CD8-positive, alpha-beta memory T cell (primary cell): ENCODE data around the gene SLC6A6. TPM values are rescaled to one million over a fixed set of nuclear protein-coding genes. Genes with fewer than 3 reads are reported as not detected.

ENCODE experiments used
- CTCF ChIA-PET: fragments of 350-600 bp; sonication (Branson Sonifier 250); formaldehyde crosslinking; loops from one replicate; lab custom pipeline; 2021; ENCODE audit warnings: antibody characterized with exemption; lab: Charles Lee
- POLR2A ChIA-PET: fragments of 350-600 bp; sonication (Branson Sonifier 250); formaldehyde crosslinking; loops from one replicate; lab custom pipeline; 2021; ENCODE audit warnings: antibody characterized with exemption; lab: Charles Lee
- DNase-seq, 5 donors: peaks; one replicate each; pipeline versions ENCODE4 v3.0.0 to v3.0.0-alpha.2; 2020 to 2022; ENCODE audit warnings: mixed read lengths in 1 of 5
- H3K27ac ChIP-seq: one replicate; pipeline ENCODE4 v1.7.0; 2013; ENCODE audit warnings: low read depth, mild to moderate bottlenecking, low read length, moderate library complexity
- H3K27me3 ChIP-seq: 2 replicates; pipeline ENCODE4 v1.7.0; 2013; ENCODE audit warnings: low read length, mild to moderate bottlenecking; ENCODE audit not compliant: insufficient read depth, poor library complexity, severe bottlenecking
- H3K36me3 ChIP-seq: 2 replicates; pipeline ENCODE4 v1.7.0; 2013; ENCODE audit warnings: mild to moderate bottlenecking, low read length, moderate library complexity; ENCODE audit not compliant: insufficient read depth
- H3K4me1 ChIP-seq: 2 replicates; pipeline ENCODE4 v1.7.0; 2013; ENCODE audit warnings: mild to moderate bottlenecking, low read length, moderate library complexity; ENCODE audit not compliant: insufficient read depth
- H3K4me3 ChIP-seq: 2 replicates; pipeline ENCODE4 v1.7.0; 2013; ENCODE audit warnings: mild to moderate bottlenecking, low read length
- H3K9me3 ChIP-seq: 2 replicates; pipeline ENCODE4 v1.7.0; 2013; ENCODE audit warnings: mild to moderate bottlenecking, low read length
- H3K27ac Mint-ChIP-seq, 8 donors: one replicate each; pipeline ENCODE4 v1.8.0; 2020 to 2021; ENCODE audit warnings: mixed read lengths in 8 of 8, mild to moderate bottlenecking in 6 of 8, inconsistent platforms in 3 of 8, moderate library complexity in 3 of 8
- H3K27me3 Mint-ChIP-seq, 2 donors: one replicate each; pipeline ENCODE4 v1.8.0; 2020 to 2021; ENCODE audit warnings: mixed read lengths in 2 of 2, mild to moderate bottlenecking in 1 of 2, moderate library complexity in 1 of 2
- H3K36me3 Mint-ChIP-seq, 3 donors: one replicate each; pipeline ENCODE4 v1.8.0; 2020 to 2021; ENCODE audit warnings: mixed read lengths in 3 of 3, inconsistent platforms in 1 of 3, mild to moderate bottlenecking in 1 of 3
- H3K4me1 Mint-ChIP-seq, 3 donors: one replicate each; pipeline ENCODE4 v1.8.0; 2020 to 2021; ENCODE audit warnings: mixed read lengths in 3 of 3, inconsistent platforms in 1 of 3, mild to moderate bottlenecking in 1 of 3
- H3K4me3 Mint-ChIP-seq, 7 donors: one replicate each; pipeline ENCODE4 v1.8.0; 2020 to 2021; ENCODE audit warnings: mixed read lengths in 7 of 7, mild to moderate bottlenecking in 6 of 7, moderate library complexity in 4 of 7, inconsistent platforms in 2 of 7
- H3K9me3 Mint-ChIP-seq, 5 donors: one replicate each; pipeline ENCODE4 v1.8.0; 2020 to 2022; ENCODE audit warnings: mixed read lengths in 5 of 5, mild to moderate bottlenecking in 3 of 5, moderate library complexity in 2 of 5, inconsistent platforms in 1 of 5
- polyA plus RNA-seq: library from polyadenylated mRNA; unstranded; fragments of 300-500 nt; fragmentation: Illumina TruSeq; gene quantifications from one replicate; pipeline ENCODE4 v1.2.3, GENCODE V29; 2021
- total RNA-seq, 2 experiments: library from RNA; stranded (reverse); gene quantifications; one replicate each; pipeline ENCODE4 v1.2.3, GENCODE V29; 2021

Gene SLC6A6
- total and polyA plus RNA-seq, 3 experiments from 2014 or later, result 6.6 to 44.6 (median 44.5) TPM

- H3K4me1 ChIP-seq, result no peaks in the 10 kb centered on the region
- H3K36me3 ChIP-seq, result no peaks in the 10 kb centered on the region
- no peaks in the 10 kb centered on the region for H3K36me3 Mint-ChIP-seq
- ChIA-PET CTCF (interaction anchor here (0.9 to 2.4 kb wide), 6 partner anchors 24 to 762 kb away, joined by 3 to 10 read pairs (median 4); no protein-coding TSS in a partner anchor), POLR2A (no interaction called here)
- no peak overlapping the region for H3K27ac ChIP-seq
- no peaks in the 10 kb centered on the region for H3K27me3 ChIP-seq
- H3K4me1 Mint-ChIP-seq, result peaks cover 0 to 10% (median 9%) of the 10 kb centered on the region in 3 donors
- no peak overlapping the region for H3K27ac Mint-ChIP-seq
- H3K27me3 Mint-ChIP-seq, result peaks cover 4 to 8% of the 10 kb centered on the region in 2 donors
- no peak overlapping the region for H3K4me3 ChIP-seq
- H3K9me3 Mint-ChIP-seq, result peaks cover 0 to 3% (median 0%) of the 10 kb centered on the region in 5 donors
- H3K4me3 Mint-ChIP-seq, result peak overlapping the region in 1 of 7 donors; percentile 48
- DNase-seq, result no peak
- H3K9me3 ChIP-seq, result no peaks in the 10 kb centered on the region
These were observed 106.1 kb downstream of the SLC6A6 start for GRCh38 chr3:14508505-14508819.

DNA sequence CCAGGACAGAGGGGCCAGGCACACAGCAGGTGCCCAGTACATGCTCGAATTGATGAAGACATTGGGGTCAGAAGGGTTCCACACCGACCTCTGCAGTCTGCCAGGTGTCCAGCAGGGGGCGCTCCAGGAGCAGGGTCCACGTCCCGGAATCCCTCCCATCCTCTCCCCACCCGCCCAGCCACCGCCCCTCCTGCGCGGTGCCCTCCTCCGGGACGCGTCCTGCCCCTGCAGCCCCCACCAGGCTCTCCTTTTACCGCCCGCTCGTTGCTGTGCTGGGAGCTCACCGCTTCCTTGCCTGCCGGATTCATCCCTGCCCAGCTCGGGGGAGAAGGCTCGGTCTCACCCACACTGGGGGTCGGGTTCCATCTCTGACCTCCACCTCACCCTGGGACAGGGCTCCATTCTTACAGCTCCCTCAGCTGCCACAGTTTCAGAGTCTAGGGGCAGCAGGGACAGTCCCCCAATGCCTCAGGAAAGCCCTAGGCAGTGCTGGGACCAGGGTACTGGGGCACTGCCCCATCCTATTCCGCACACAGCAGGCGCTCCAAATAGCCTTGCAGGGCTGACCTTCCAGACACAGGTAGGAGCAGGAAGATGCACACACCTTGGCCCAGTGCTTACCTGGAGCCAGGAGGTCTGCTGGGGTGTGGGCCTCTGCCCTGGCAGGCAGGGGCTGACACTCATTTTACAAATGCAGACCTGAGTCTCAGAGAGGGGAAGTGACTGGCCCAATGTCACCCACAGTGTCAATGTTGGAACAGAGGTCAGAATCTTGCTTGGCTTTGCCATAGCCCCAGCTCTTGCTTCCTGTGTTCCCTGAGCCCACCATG lies 106.8 kb downstream of the SLC6A6 start:
- no peaks in the 10 kb centered on the region for H3K36me3 ChIP-seq
- no peaks in the 10 kb centered on the region for H3K27me3 ChIP-seq
- no peaks in the 10 kb centered on the region for H3K9me3 ChIP-seq
- CTCF ChIA-PET, result interaction anchor here (0.6 to 2.4 kb wide), 11 partner anchors 10 to 763 kb away, joined by 3 to 10 read pairs (median 3); no protein-coding TSS in a partner anchor
- H3K4me3 ChIP-seq, result no peak overlapping the region
- no peaks in the 10 kb centered on the region for H3K4me1 ChIP-seq
- Mint-ChIP-seq H3K4me1 (peaks cover 0 to 10% (median 9%) of the 10 kb centered on the region in 3 donors), H3K27ac (peak overlapping the region in 2 of 8 donors; percentile 18 to 82), H3K36me3 (no peaks in the 10 kb centered on the region), H3K4me3 (peak overlapping the region in 1 of 7 donors; percentile 48), H3K27me3 (peaks cover 4 to 6% of the 10 kb centered on the region in 2 donors), H3K9me3 (peaks cover 0 to 2% (median 0%) of the 10 kb centered on the region in 5 donors)
- peak; percentile 7 to 73 (median 54) for DNase-seq
- POLR2A ChIA-PET, result no interaction called here
- H3K27ac ChIP-seq, result no peak overlapping the region

DNA sequence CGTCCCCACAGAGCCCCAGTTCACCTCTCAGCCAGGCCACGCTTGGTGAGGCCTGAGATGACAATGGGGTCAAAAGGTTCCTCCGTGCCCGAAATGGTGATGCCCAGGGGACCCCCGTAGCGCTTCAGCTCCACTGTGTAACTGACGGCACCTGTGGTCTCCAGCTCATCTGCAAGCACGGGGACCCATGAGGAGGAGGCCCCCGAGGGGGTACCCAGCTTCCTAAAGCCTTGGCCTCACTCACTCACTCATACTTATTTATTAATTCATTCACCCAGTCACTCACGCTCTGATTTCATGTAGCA lies 107.3 kb downstream of the SLC6A6 start:
- H3K9me3 ChIP-seq, result no peaks in the 10 kb centered on the region
- H3K27ac Mint-ChIP-seq, result peak overlapping the region in 1 of 8 donors; percentile 46
- no peaks in the 10 kb centered on the region for H3K9me3 Mint-ChIP-seq
- H3K4me1 ChIP-seq, result no peaks in the 10 kb centered on the region
- no peak overlapping the region for H3K4me3 Mint-ChIP-seq
- H3K27me3 Mint-ChIP-seq, result peaks cover 2 to 4% of the 10 kb centered on the region in 2 donors
- H3K27ac ChIP-seq, result no peak overlapping the region
- H3K27me3 ChIP-seq, result no peaks in the 10 kb centered on the region
- POLR2A ChIA-PET, result no interaction called here
- no peaks in the 10 kb centered on the region for H3K36me3 ChIP-seq
- CTCF ChIA-PET, result interaction anchor here (0.8 to 2.4 kb wide), 7 partner anchors 12 to 414 kb away, joined by 3 to 10 read pairs (median 4); no protein-coding TSS in a partner anchor
- no peak overlapping the region for H3K4me3 ChIP-seq
- H3K4me1 Mint-ChIP-seq, result peaks cover 0 to 10% (median 9%) of the 10 kb centered on the region in 3 donors
- H3K36me3 Mint-ChIP-seq, result no peaks in the 10 kb centered on the region
- DNase-seq, result no peak

DNA sequence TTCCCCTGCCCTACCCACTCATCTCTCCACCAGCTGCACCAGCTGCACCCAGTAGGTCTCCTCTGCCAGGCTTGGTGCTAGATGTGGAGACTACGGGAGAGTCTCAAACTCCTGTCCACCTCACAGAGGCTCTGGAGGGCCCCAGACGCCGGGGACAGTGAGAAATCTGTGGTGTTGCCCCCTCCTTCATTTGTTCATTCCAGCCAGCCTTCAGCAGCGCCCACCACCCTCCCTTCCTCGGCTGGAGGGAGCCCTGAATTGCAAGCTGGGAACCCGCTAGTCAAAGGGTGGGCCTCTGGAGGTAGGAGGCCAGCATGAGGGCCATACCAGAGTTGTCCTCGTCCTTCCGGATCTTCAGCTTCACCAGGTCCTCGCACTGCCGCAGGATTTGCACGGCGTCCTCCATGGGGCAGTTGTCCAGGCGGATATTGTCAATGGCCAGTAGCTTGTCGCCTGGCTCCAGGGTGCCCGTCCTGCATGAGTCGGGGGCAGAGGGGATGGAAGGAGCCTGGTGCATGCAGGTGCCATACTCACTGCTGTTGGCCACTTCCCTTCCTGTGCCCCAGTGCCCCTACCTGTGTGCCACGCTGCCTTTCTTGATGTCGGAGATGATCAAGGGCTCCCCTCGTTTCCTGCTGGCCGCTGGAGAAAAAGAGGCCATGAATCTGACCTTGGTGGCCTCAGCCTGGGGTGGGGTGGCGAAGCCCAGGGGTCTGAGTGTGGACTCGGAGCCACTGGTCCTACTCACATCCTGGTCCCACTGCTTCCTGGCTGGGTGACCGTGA lies 108.6 kb downstream of the SLC6A6 start:
- Histone ChIP-seq H3K36me3 (no peaks in the 10 kb centered on the region), H3K4me3 (no peak overlapping the region), H3K27me3 (no peaks in the 10 kb centered on the region), H3K4me1 (no peaks in the 10 kb centered on the region), H3K27ac (no peak overlapping the region), H3K9me3 (no peaks in the 10 kb centered on the region)
- H3K4me1 Mint-ChIP-seq, result peaks cover 0 to 10% (median 9%) of the 10 kb centered on the region in 3 donors
- H3K36me3 Mint-ChIP-seq, result no peaks in the 10 kb centered on the region
- ChIA-PET CTCF (interaction anchor here (1.8 kb wide), 1 partner anchor 11 kb away, joined by 6 read pairs; no protein-coding TSS in a partner anchor), POLR2A (no interaction called here)
- H3K4me3 Mint-ChIP-seq, result no peak overlapping the region
- no peaks in the 10 kb centered on the region for H3K9me3 Mint-ChIP-seq
- DNase-seq, result no peak
- H3K27ac Mint-ChIP-seq, result no peak overlapping the region
- H3K27me3 Mint-ChIP-seq, result peaks cover 0 to 4% of the 10 kb centered on the region in 2 donors

GRCh38 chr3:14511623-14512280 lies 109.3 kb downstream of the SLC6A6 start:
- no peak for DNase-seq
- H3K27me3 ChIP-seq, result no peaks in the 10 kb centered on the region
- no peaks in the 10 kb centered on the region for H3K36me3 Mint-ChIP-seq
- H3K27ac Mint-ChIP-seq, result no peak overlapping the region
- no peaks in the 10 kb centered on the region for H3K4me1 ChIP-seq
- peaks cover under 1 to 4% of the 10 kb centered on the region in 2 donors for H3K27me3 Mint-ChIP-seq
- no peaks in the 10 kb centered on the region for H3K36me3 ChIP-seq
- H3K4me3 Mint-ChIP-seq, result no peak overlapping the region
- no peaks in the 10 kb centered on the region for H3K9me3 Mint-ChIP-seq
- H3K9me3 ChIP-seq, result no peaks in the 10 kb centered on the region
- ChIA-PET CTCF (interaction anchor here (1.1 kb wide), 1 partner anchor 840 kb away, joined by 3 read pairs; no protein-coding TSS in a partner anchor), POLR2A (no interaction called here)
- no peak overlapping the region for H3K4me3 ChIP-seq
- no peak overlapping the region for H3K27ac ChIP-seq
- H3K4me1 Mint-ChIP-seq, result peaks cover 0 to 10% (median 9%) of the 10 kb centered on the region in 3 donors

DNA sequence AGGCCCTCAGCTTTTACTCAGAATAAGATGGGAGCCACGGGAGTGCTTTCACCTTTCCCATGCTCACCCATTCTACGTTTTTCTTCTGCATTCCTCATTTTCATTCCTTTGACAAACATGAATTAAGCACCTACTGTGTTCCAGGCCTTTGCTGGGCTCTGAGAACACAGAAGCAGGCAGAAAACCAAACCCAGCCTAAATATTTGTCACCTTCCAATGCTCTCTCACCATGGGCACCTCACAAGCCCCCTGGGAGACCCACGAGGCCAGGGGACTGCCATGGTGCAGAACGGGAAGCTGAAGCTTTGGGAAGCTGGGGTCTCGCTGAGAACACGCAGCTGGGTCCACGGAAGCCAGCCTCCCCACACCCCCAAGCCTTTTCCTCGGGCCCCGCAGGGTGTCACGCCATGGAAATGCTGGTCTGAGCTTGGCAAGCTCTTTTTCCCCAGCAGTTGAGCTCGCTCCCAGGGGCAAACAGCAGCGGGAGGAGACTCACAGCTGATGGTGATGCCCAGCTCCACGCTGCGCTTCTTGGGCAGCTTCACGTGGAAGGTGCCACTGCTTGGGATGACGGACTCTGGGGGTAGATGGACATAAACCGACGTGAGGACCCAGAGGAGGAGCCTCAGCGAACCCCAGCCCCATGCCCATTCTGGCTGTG lies 110.0 kb downstream of the SLC6A6 start:
- no peak overlapping the region for H3K4me3 ChIP-seq
- no peaks in the 10 kb centered on the region for H3K36me3 ChIP-seq
- peaks cover 3% of the 10 kb centered on the region in 2 donors for H3K27me3 Mint-ChIP-seq
- no peak overlapping the region for H3K4me3 Mint-ChIP-seq
- no peak for DNase-seq
- peaks cover 0 to 10% (median 9%) of the 10 kb centered on the region in 3 donors for H3K4me1 Mint-ChIP-seq
- no peaks in the 10 kb centered on the region for H3K27me3 ChIP-seq
- H3K9me3 Mint-ChIP-seq, result no peaks in the 10 kb centered on the region
- ChIA-PET CTCF (interaction anchor here (1.1 kb wide), 1 partner anchor 841 kb away, joined by 3 read pairs; no protein-coding TSS in a partner anchor), POLR2A (no interaction called here)
- no peaks in the 10 kb centered on the region for H3K9me3 ChIP-seq
- no peaks in the 10 kb centered on the region for H3K36me3 Mint-ChIP-seq
- no peak overlapping the region for H3K27ac ChIP-seq
- no peaks in the 10 kb centered on the region for H3K4me1 ChIP-seq
- H3K27ac Mint-ChIP-seq, result no peak overlapping the region

DNA sequence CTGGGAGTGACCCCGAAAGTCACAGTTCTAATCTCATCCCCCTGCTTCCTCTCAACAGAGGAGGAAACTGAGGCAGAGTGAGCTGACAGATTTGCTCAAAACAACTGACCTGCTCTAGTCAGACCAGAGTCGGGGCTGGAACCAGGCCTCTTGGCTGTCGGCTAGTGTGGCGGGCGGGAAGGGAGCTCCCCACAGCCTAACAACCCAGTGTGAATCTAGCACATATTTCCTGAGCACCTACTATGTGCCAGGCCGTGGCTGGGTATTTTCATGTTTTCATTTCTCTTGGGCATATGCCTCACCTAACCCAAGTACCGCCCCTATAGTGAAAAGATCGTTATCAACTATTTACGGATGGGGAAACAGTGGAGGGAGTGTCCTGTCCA lies 110.5 kb downstream of the SLC6A6 start:
- DNase-seq, result no peak
- Mint-ChIP-seq H3K4me1 (peaks cover 0 to 9% (median 9%) of the 10 kb centered on the region in 3 donors), H3K36me3 (no peaks in the 10 kb centered on the region), H3K4me3 (no peak overlapping the region), H3K27ac (no peak overlapping the region), H3K27me3 (peaks cover 0 to 3% of the 10 kb centered on the region in 2 donors), H3K9me3 (no peaks in the 10 kb centered on the region)
- H3K4me3 ChIP-seq, result no peak overlapping the region
- ChIA-PET CTCF (interaction anchor here (1.1 kb wide), 1 partner anchor 842 kb away, joined by 3 read pairs; no protein-coding TSS in a partner anchor), POLR2A (no interaction called here)
- H3K9me3 ChIP-seq, result no peaks in the 10 kb centered on the region
- no peak overlapping the region for H3K27ac ChIP-seq
- no peaks in the 10 kb centered on the region for H3K36me3 ChIP-seq
- no peaks in the 10 kb centered on the region for H3K27me3 ChIP-seq
- no peaks in the 10 kb centered on the region for H3K4me1 ChIP-seq
